ENCODE data around the gene CPLX1.
"Not testable (repeated sequence)": the region's sequence is repeated elsewhere in the genome, so short reads cannot be mapped to it uniquely, and the experiment has no call there.

The CPLX1 gene

DNA sequence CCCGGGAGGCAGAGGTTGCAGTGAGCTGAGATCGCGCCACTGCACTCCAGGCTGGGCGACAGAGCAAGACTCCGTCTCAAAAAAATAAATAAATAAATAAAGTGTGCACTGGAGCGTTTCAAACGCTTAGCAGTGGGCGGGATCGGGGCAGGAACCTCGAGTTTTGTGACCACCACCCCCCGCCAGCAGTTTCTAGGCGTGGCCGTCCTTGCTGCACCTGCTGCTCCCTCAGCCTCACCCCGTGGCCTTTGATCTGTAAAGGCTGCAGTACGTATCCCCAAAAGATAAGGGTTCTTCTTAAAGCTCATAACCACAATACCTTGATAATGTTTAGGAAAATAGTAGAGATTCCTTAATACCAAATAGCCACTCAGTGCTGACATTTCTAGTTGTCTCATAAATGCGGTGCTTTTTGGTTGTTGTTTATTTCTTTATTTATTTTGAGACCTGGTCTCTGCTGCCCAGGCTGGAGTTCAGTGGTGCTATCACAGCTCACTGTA is 87.1 kb downstream of the CPLX1 start:
- no peak for DNase-seq (ENCODE audit: low read depth in 2 of 3, low spot score in 1 of 3)

DNA sequence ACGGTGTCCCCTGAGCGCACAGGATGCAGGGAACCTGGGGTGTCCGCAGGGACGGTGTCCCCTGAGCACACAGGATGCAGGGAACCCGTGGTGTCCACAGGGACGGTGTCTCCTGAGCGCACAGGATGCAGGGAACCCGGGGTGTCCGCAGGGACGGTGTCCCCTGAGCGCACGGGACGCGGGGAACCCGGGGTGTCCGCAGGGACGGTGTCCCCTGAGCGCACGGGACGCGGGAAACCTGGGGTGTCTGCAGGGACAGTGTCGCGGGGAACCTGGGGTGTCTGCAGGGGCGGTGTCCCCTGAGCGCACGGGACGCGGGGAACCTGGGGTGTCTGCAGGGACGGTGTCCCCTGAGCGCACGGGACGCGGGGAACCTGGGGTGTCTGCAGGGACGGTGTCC is 89.4 kb downstream of the CPLX1 start:
- not testable (repeated sequence) for DNase-seq (ENCODE audit: low read depth in 2 of 3, low spot score in 1 of 3)

GRCh38 chr4:735583-735982 is 90.3 kb downstream of the CPLX1 start:
- no peak for DNase-seq (ENCODE audit: low read depth in 2 of 3, low spot score in 1 of 3)

Measured in stimulated activated CD4-positive, alpha-beta T cell treated with anti-CD3 and anti-CD28 coated beads, Interleukin-12 subunit alpha, Interleukin-12 subunit beta, amount 100 ng/mL, for 48 hours (primary cell).